HCT116 (cell line): ENCODE measurements around the gene GHR. TPM values are rescaled to one million over a fixed set of nuclear protein-coding genes. Genes with fewer than 3 reads are reported as not detected.

Experiments
- ATAC-seq: fragments of 200-7000 bp; cut with Tn5 transposase; 2 replicates; pipeline ENCODE4 v1.9.1; 2020; ENCODE audit warnings: mild to moderate bottlenecking, moderate library complexity
- BruUV-seq: library from RNA; stranded (reverse); fragments of 400-500 nt; replicated peaks from 2 replicates; lab custom pipeline; 2021; lab: Mats Ljungman, UMichigan
- CTCF ChIA-PET: fragments of 300-600 bp; sonication (Branson Sonifier 250); formaldehyde crosslinking; loops from one replicate; lab custom pipeline; 2021; ENCODE audit warnings: antibody characterized with exemption; lab: Charles Lee
- POLR2A ChIA-PET: fragments of 300-600, 350-600 bp; sonication (Branson Sonifier 250); formaldehyde crosslinking; loops from one replicate; lab custom pipeline; 2021; ENCODE audit warnings: antibody characterized with exemption; lab: Charles Lee
- RAD21 ChIA-PET, 2 experiments: fragments of 300-600 bp; sonication (Branson Sonifier 250); formaldehyde crosslinking; loops; one replicate each; lab custom pipeline; 2023; ENCODE audit warnings: low total read pairs in 2 of 2; ENCODE audit not compliant: uncharacterized antibody in 2 of 2, unreplicated experiment in 2 of 2, low non-redundant PET in 1 of 2; lab: Charles Lee
- DNase-seq: peaks from one replicate; pipeline ENCODE4 v3.0.0-alpha.2; 2010; ENCODE audit warnings: low read depth, low spot score
- H2AFZ ChIP-seq: fragments of 200-600 bp; shearing (Covaris generic), sonication (generic); 2 replicates; pipeline ENCODE4 v1.6.1; 2017; ENCODE audit warnings: low read depth, mixed run types, mixed read lengths, antibody characterized with exemption, low read length; ENCODE audit not compliant: poor library complexity, severe bottlenecking
- H3K27ac ChIP-seq: 2 replicates; pipeline ENCODE4 v1.5.1; 2012; ENCODE audit warnings: low read depth, low read length
- H3K27me3 ChIP-seq: fragments of 200-600 bp; sonication (generic); 2 replicates; pipeline ENCODE4 v1.6.1; 2016; ENCODE audit warnings: mixed run types, low read length, mixed read lengths; ENCODE audit not compliant: insufficient read depth
- H3K36me3 ChIP-seq, 2 experiments: fragments of 200-500 bp in 1 of 2; fragments of 200-600 bp in 1 of 2; sonication (Bioruptor generic) in 1 of 2; sonication (generic) in 1 of 2; 2 replicates each; pipeline versions ENCODE4 v1.5.1 to v1.6.1; 2014 to 2016; ENCODE audit warnings: low read length in 2 of 2, inconsistent platforms in 1 of 2, mixed read lengths in 1 of 2, mixed run types in 1 of 2; ENCODE audit not compliant: insufficient read depth in 2 of 2, control insufficient read depth in 1 of 2
- H3K4me1 ChIP-seq, 2 experiments: fragments of 200-600 bp in 1 of 2; sonication (generic) in 1 of 2; 2 replicates each; pipeline versions ENCODE4 v1.5.1 to v1.6.1; 2012 to 2017; ENCODE audit warnings: low read length in 2 of 2, inconsistent platforms in 1 of 2, mild to moderate bottlenecking in 1 of 2, mixed read lengths in 1 of 2, mixed run types in 1 of 2, moderate library complexity in 1 of 2; ENCODE audit not compliant: insufficient read depth in 2 of 2, control insufficient read depth in 1 of 2
- H3K4me2 ChIP-seq: fragments of 200-600 bp; sonication (generic); 2 replicates; pipeline ENCODE4 v1.6.1; 2017; ENCODE audit warnings: mixed run types, low read length, mixed read lengths
- H3K4me3 ChIP-seq, 2 experiments: fragments of 200-600 bp in 1 of 2; sonication (generic) in 1 of 2; replicated peaks in 1 of 2; 2 replicates each; pipeline ENCODE4 v1.5.1; 2011 to 2016; ENCODE audit warnings: low read length in 2 of 2, control low read depth in 1 of 2, low read depth in 1 of 2, mild to moderate bottlenecking in 1 of 2, mixed read lengths in 1 of 2, mixed run types in 1 of 2
- H3K79me2 ChIP-seq: fragments of 200-600 bp; sonication (generic); 2 replicates; pipeline ENCODE4 v1.6.1; 2017; ENCODE audit warnings: mild to moderate bottlenecking, mixed run types, low read length, moderate library complexity, mixed read lengths; ENCODE audit not compliant: insufficient read depth
- H3K9ac ChIP-seq: fragments of 200-600 bp; sonication (generic); 2 replicates; pipeline ENCODE4 v1.6.1; 2016; ENCODE audit warnings: low read length, mixed read lengths
- H3K9me2 ChIP-seq: fragments of 200-600 bp; sonication (generic), shearing (Covaris generic); 2 replicates; pipeline ENCODE4 v1.6.1; 2017; ENCODE audit warnings: mixed run types, mild to moderate bottlenecking, moderate library complexity; ENCODE audit not compliant: insufficient read depth
- H3K9me3 ChIP-seq, 2 experiments: fragments of 200-500 bp in 1 of 2; fragments of 200-600 bp in 1 of 2; sonication (Bioruptor generic) in 1 of 2; sonication (generic) in 1 of 2; 2 replicates each; pipeline ENCODE4 v1.6.1; 2014 to 2017; ENCODE audit warnings: low read length in 2 of 2, mixed read lengths in 2 of 2, inconsistent platforms in 1 of 2, low read depth in 1 of 2, mild to moderate bottlenecking in 1 of 2, mixed run types in 1 of 2, moderate library complexity in 1 of 2; ENCODE audit not compliant: control insufficient read depth in 1 of 2, insufficient read depth in 1 of 2
- H4K20me1 ChIP-seq: fragments of 200-600 bp; sonication (generic), shearing (Covaris generic); 2 replicates; pipeline ENCODE4 v1.6.1; 2017; ENCODE audit warnings: mixed run types, mild to moderate bottlenecking, moderate library complexity; ENCODE audit not compliant: insufficient read depth
- ATF3 ChIP-seq: IDR thresholded peaks from 2 replicates; pipeline ENCODE4 v1.6.1; 2012
- CBX3 ChIP-seq: IDR thresholded peaks from 2 replicates; pipeline ENCODE4 v1.6.1; 2012; ENCODE audit warnings: low read depth
- CTCF ChIP-seq, 3 experiments: fragments of 200-600 bp in 1 of 3; sonication (generic) in 1 of 3; IDR thresholded peaks in 2 of 3; conservative IDR thresholded peaks in 1 of 3; 2 replicates each; pipeline ENCODE4 v1.5.1; 2012 to 2017; ENCODE audit warnings: low read depth in 2 of 3, low read length in 2 of 3, antibody characterized with exemption in 1 of 3, borderline replicate concordance in 1 of 3, control low read depth in 1 of 3, mild to moderate bottlenecking in 1 of 3, mixed read lengths in 1 of 3, mixed run types in 1 of 3, moderate library complexity in 1 of 3; ENCODE audit not compliant: insufficient read depth in 1 of 3
- EGR1 ChIP-seq: IDR thresholded peaks from 2 replicates; pipeline ENCODE4 v1.6.1; 2012; ENCODE audit warnings: low read depth
- POLR2A ChIP-seq: IDR thresholded peaks from 2 replicates; pipeline ENCODE4 v1.7.0; 2011; ENCODE audit warnings: borderline replicate concordance; ENCODE audit not compliant: insufficient read depth, insufficient read length; ENCODE audit errors: extremely low read depth
- REST ChIP-seq: IDR thresholded peaks from 2 replicates; pipeline ENCODE4 v1.6.1; 2012; ENCODE audit warnings: low read depth
- ZBTB33 ChIP-seq: IDR thresholded peaks from 2 replicates; pipeline ENCODE4 v1.6.1; 2011; ENCODE audit warnings: mild to moderate bottlenecking, low read length, moderate library complexity; ENCODE audit not compliant: insufficient replicate concordance; ENCODE audit errors: extremely low read depth
- intact Hi-C: fragments of 100-400 bp; cut with micrococcal nuclease; formaldehyde crosslinking; loops from 2 replicates; pipeline ENCODE4 v1.10.0; 2022
- total RNA-seq: library from RNA; stranded (reverse); gene quantifications from one replicate; pipeline ENCODE4 v1.2.1, GENCODE V29; 2021; ENCODE audit not compliant: unreplicated experiment

GHR gene
- total RNA-seq, 1 experiment from 2014 or later, result not detected

GRCh38 chr5:42399702-42400101, 23.5 kb upstream of the GHR start:
- no peak for ATAC-seq
- CTCF ChIA-PET, result no interaction called here
- intact Hi-C loops, result no loop called here
- H3K4me1 ChIP-seq, result no peaks in the 10 kb centered on the region
- no peak overlapping the region for H3K4me2 ChIP-seq
- no peaks in the 10 kb centered on the region for H4K20me1 ChIP-seq
- no peak overlapping the region for H3K4me3 ChIP-seq
- no peak for DNase-seq
- H3K27me3 ChIP-seq, result no peaks in the 10 kb centered on the region
- no peak overlapping the region for H3K9ac ChIP-seq
- POLR2A ChIA-PET, result no interaction called here
- H3K9me2 ChIP-seq, result no peaks in the 10 kb centered on the region
- no peak overlapping the region for H3K27ac ChIP-seq
- H3K79me2 ChIP-seq, result no peaks in the 10 kb centered on the region
- H2AFZ ChIP-seq, result no peak overlapping the region
- no peaks in the 10 kb centered on the region for H3K36me3 ChIP-seq
- no TSS peak for BruUV-seq
- RAD21 ChIA-PET, result no interaction called here
- H3K9me3 ChIP-seq, result no peaks in the 10 kb centered on the region; a peak in 1 of 4 replicates
- TF ChIP-seq CTCF (IDR thresholded peaks at IDR 0.05 in 2 of 3, conservative IDR thresholded peaks at IDR 0.05 in 1 of 3; ENCODE audit: borderline replicate concordance in 1 of 3, insufficient read depth in 1 of 3, low read depth in 2 of 3, low read length in 2 of 3) (no peak), ATF3 (no peak), ZBTB33 (no peak), EGR1 (no peak), POLR2A (no peak), REST (no peak), CBX3 (no peak)
